ENCODE data around the gene COL24A1. TPM values are rescaled to one million over a fixed set of nuclear protein-coding genes. Genes with fewer than 3 reads are reported as not detected.
A peak's percentile ranks its signal among the peaks of the same experiment; 100 is the strongest.

Gene COL24A1
- total and polyA plus RNA-seq, 2 of the 13 experiments (the other 11 are each of a cell fraction or from before 2014, with no cell fraction given) = 0.04 to 0.13 TPM

DNA sequence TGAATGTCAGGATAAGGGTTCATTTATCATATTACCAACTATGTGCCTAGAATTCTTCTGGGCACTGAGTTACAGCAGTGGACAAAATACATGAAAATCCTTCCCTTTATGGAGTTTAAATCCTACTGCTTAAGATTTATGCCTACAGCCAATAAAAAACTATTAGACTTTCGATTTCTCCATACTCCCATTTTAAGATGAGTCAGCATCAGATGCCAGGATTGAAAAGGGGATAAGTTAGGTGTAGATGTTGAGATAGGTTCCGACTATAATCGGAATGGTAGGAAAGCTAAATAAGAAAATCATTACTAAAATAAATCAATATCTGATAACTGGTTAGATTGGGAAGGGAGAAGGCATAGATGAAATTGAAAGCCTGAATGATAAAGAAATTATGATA, 3.2 kb upstream of the COL24A1 start (continued):
- TF ChIP-seq, protein P1, sequence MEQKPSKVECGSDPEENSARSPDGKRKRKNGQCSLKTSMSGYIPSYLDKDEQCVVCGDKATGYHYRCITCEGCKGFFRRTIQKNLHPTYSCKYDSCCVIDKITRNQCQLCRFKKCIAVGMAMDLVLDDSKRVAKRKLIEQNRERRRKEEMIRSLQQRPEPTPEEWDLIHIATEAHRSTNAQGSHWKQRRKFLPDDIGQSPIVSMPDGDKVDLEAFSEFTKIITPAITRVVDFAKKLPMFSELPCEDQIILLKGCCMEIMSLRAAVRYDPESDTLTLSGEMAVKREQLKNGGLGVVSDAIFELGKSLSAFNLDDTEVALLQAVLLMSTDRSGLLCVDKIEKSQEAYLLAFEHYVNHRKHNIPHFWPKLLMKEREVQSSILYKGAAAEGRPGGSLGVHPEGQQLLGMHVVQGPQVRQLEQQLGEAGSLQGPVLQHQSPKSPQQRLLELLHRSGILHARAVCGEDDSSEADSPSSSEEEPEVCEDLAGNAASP (CRISPR knock-in tag; IDR thresholded peaks at IDR 0.05; ENCODE audit: borderline replicate concordance) = no peak
- TF ChIP-seq TBX2 (CRISPR knock-in tag; IDR thresholded peaks at IDR 0.05; ENCODE audit: borderline replicate concordance) = no peak
- TF ChIP-seq MAFK (conservative IDR thresholded peaks at IDR 0.05 in 1 of 2, IDR thresholded peaks at IDR 0.05 in 1 of 2; ENCODE audit: low read length in 2 of 2) = peak; percentile 79 to 82
- no peak for TF ChIP-seq ZNF746 (CRISPR knock-in tag; IDR thresholded peaks at IDR 0.05)

DNA sequence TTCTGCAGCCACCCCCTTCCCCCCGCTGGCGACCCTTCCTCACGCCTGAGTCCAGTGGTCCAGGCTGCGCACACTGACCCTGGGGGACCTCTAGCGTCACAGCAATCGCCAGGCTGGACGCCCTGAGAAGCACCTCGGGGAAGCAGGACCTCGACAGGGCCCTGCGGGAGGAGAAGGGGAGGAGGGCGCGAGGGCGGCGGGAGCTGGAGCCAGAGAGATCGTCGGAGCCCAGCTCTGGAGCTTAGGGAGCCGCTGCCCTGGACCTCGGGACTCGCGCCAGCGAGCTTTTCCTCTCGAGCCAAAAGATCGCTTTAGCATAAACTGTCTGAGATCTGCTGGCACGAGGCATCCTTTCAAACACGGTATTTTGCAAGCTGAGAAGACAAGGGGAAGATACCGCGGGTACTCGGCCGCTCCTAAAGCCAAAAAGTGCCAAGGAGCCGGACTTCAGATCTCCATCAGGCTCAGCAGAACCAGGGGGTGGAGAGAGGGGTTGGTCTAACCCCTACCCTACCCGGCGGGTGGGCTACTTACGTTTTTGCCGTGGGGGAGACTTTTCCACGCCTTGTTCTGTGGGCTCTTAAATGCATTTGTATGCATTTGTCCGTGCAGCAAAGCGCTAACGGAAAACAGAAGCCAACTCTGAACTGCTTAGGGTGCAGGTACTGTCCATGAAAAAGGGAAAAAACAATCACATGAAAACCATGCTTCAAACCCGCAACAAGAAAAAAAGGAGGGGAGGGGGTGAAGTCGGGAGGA, 586 bp downstream of the COL24A1 start:
- H3K4me3 ChIP-seq (replicated peaks in 1 of 3; ENCODE audit: insufficient read depth in 1 of 3, low read depth in 2 of 3, low read length in 3 of 3) = no peak overlapping the region
- in situ Hi-C loops (cut with HindIII; ENCODE audit: extremely low pct_ligation_motif_present, low pct_unique_long_range_greater_than_20kb) = no loop called here
- DNase-seq (ENCODE audit: low spot score) (no peak), FAIRE-seq (no peak), ATAC-seq (peak; percentile 54)
- no peak overlapping the region for H2AFZ ChIP-seq (ENCODE audit: low read length)
- H3K27me3 ChIP-seq (ENCODE audit: control insufficient read depth in 1 of 2, insufficient read depth in 2 of 2, low read length in 2 of 2) = peaks cover 0 to 24% of the 10 kb centered on the region in 2 experiments; a peak in 2 of 5 replicates
- no peak overlapping the region for H3K9ac ChIP-seq (ENCODE audit: insufficient read depth, low read depth, low read length)
- no peak overlapping the region for H3K27ac ChIP-seq (ENCODE audit: extremely low read length, insufficient read depth, low read length)
- no TSS peak for BruUV-seq (replicated peaks)
- CTCF ChIA-PET (ENCODE audit: low intra/inter-chr PET ratio, low total read pairs) = no interaction called here
- no peaks in the 10 kb centered on the region for H3K79me2 ChIP-seq (ENCODE audit: insufficient read depth, low read length)
- H3K4me1 ChIP-seq (ENCODE audit: insufficient read depth, low read length) = no peaks in the 10 kb centered on the region
- intact Hi-C loops (cut with micrococcal nuclease; ENCODE audit: unreplicated experiment) = no loop called here
- no peaks in the 10 kb centered on the region for H3K36me3 ChIP-seq (replicated peaks in 1 of 2; ENCODE audit: control insufficient read depth in 1 of 2, insufficient read depth in 2 of 2, low read length in 2 of 2)
- WGBS (ENCODE audit: low lambda C conversion rate) = 23% methylated on average over 16 of the region's 40 CpGs
- H4K20me1 ChIP-seq (ENCODE audit: insufficient read depth, low read length) = no peaks in the 10 kb centered on the region
- no peak overlapping the region for H3K4me2 ChIP-seq (ENCODE audit: low read depth, low read length)
- POLR2A ChIA-PET = no interaction called here
- H3K9me3 ChIP-seq (ENCODE audit: low read length) = no peaks in the 10 kb centered on the region
- TF ChIP-seq ZNF616 (CRISPR knock-in tag; IDR thresholded peaks at IDR 0.05; ENCODE audit: low read depth) = no peak
- TF ChIP-seq ZFP90 (CRISPR knock-in tag; IDR thresholded peaks at IDR 0.05; ENCODE audit: borderline replicate concordance) = no peak
- no peak for TF ChIP-seq PRDM15 (CRISPR knock-in tag; IDR thresholded peaks at IDR 0.05)
- TF ChIP-seq MAFF (IDR thresholded peaks at IDR 0.05; ENCODE audit: low read depth, low read length) = no peak
- no peak for TF ChIP-seq CCDC6 (CRISPR knock-in tag; IDR thresholded peaks at IDR 0.05)
- no peak for TF ChIP-seq ZFP62 (CRISPR knock-in tag; IDR thresholded peaks at IDR 0.05)
- TF ChIP-seq ZNF678 (CRISPR knock-in tag; IDR thresholded peaks at IDR 0.05) = no peak
- TF ChIP-seq NFKBIZ (CRISPR knock-in tag; IDR thresholded peaks at IDR 0.05) = no peak
- TF ChIP-seq GPN1 (CRISPR knock-in tag; IDR thresholded peaks at IDR 0.05; ENCODE audit: borderline replicate concordance) = no peak
- no peak for TF ChIP-seq AGO1 (IDR thresholded peaks at IDR 0.05; ENCODE audit: low read depth, low read length, poor library complexity, severe bottlenecking)
